GM19351 (cell line): ENCODE results near the gene OR1J2.

Experiments used
- ATAC-seq: cut with Tn5 transposase; IDR thresholded peaks from one replicate; pipeline ENCODE4 v1.9.1; 2021; ENCODE audit warnings: mild to moderate bottlenecking, moderate library complexity; ENCODE audit not compliant: unreplicated experiment

Gene OR1J2

DNA sequence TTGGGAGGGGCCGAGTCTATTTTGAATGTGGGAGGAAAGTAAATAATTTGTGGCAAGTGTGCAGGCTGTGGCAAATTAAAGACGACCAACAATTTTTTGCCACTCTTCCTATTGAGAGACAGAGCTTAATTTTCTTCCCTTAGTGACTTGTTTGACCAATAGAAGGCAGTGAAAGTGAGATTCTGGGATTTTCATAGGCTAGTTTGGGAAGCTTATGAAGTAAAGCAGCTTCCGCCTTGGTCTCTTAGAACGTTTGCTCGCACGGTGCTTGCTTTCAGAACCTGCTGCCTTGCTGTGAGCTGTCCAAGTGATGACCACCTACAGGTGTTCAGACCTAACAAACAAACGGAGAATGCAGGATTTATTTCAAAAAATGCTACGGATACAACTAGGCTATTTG, 35.6 kb downstream of the OR1J2 start:
- ATAC-seq = no peak

DNA sequence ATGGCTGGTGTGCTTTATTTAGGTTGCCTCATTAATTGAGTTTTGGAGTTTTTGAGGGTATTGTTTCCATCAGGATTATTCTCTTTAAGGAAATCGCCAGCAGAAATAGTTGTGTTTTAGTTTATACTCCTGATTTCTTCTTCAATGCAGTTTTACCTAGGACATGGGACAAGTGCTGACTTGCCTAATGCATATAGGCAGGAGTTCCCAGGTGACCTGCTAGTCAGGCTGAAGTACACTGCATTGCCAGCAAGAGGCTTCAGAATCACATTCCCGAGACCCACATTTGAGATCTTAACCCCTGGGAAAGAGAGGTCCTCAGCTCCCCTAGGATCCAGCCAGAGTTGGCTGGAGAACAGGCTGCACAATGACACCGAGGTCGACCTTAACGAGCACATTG, 40.8 kb downstream of the OR1J2 start:
- ATAC-seq = no peak

DNA sequence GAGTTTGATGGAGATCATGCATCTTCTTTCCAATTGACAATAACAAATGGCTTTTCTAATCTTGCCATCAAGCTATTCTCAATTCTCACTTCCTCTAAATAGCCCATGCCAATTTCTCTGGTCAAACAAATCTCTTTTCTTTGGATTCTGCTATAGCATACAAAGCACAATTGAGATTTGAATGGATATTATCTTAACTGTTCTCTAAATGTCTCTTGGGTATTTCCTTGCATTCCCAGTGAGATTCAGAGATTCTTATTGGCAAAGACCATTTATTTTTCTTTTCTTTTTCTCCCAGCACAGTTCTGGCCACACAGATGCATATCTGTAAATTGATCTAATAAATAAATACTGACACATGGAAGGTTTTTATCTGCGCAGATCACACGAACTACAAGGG, 42.2 kb downstream of the OR1J2 start, which contains the start of gene OR1N2:
OR1N2 (plus strand) TSS at position 301 of the 400 bp plus-strand sequence. CDS start 100 bp downstream, outside the sequence.
- no peak for ATAC-seq
